ENCODE data around the gene SLC9A9. TPM values are rescaled to one million over a fixed set of nuclear protein-coding genes. Genes with fewer than 3 reads are reported as not detected.

SLC9A9 gene
- total RNA-seq, 3 donors from 2014 or later (not counting 1 experiment from before 2014, with no cell fraction given): 24.0 to 29.1 (median 27.2) TPM

DNA sequence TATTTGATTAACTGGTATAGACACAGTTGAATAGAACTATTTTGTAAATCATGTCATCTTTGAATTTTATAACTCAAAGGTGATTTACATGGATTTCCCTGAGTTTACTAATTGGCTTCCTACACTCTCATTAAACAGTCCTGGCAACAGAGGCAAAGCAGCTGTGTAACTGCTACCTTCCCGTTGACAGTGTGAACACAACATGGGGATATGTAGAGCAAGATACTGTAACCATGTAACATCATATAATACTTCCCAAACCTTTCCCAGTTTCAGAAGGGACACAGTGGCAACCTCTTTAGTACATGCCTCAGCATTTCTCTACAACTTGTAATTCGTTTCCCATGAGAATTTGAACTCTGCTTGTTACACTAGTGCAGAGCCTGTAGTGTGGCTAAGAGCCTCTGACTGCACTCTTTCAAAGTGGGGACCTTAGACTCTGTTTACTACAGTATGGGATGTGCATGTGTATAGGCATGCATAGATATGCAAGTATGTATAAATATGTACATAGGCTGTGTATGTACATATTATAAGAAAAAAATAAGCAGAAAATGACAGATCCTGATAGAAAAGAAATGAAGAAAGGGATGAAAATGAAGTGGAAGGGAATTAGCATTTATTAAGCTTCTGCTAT is 299.3 kb downstream of the SLC9A9 start:
- no peak overlapping the region for H3K4me3 ChIP-seq (ENCODE audit: low read length)
- DNase-seq (no peak), ATAC-seq (no peak)
- Mint-ChIP-seq H3K4me1 (no peaks in the 10 kb centered on the region), H3K4me3 (no peak overlapping the region), H3K27ac (no peak overlapping the region), H3K27me3 (ENCODE audit: low read depth in 2 of 2) (no peaks in the 10 kb centered on the region), H3K9me3 (no peaks in the 10 kb centered on the region), H3K36me3 (peaks cover 17% of the 10 kb centered on the region)
- TF ChIP-seq, protein P1, sequence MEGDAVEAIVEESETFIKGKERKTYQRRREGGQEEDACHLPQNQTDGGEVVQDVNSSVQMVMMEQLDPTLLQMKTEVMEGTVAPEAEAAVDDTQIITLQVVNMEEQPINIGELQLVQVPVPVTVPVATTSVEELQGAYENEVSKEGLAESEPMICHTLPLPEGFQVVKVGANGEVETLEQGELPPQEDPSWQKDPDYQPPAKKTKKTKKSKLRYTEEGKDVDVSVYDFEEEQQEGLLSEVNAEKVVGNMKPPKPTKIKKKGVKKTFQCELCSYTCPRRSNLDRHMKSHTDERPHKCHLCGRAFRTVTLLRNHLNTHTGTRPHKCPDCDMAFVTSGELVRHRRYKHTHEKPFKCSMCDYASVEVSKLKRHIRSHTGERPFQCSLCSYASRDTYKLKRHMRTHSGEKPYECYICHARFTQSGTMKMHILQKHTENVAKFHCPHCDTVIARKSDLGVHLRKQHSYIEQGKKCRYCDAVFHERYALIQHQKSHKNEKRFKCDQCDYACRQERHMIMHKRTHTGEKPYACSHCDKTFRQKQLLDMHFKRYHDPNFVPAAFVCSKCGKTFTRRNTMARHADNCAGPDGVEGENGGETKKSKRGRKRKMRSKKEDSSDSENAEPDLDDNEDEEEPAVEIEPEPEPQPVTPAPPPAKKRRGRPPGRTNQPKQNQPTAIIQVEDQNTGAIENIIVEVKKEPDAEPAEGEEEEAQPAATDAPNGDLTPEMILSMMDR (IDR thresholded peaks at IDR 0.05): no peak
- intact Hi-C loops (cut with micrococcal nuclease): no loop called here
- H3K36me3 ChIP-seq (ENCODE audit: control insufficient read depth, insufficient read depth, low read length): no peaks in the 10 kb centered on the region
- WGBS (ENCODE audit: insufficient coverage): 91% methylated on average over 2 of the region's 2 CpGs
- H3K9me3 ChIP-seq (ENCODE audit: control insufficient read depth, insufficient read depth, low read length): no peaks in the 10 kb centered on the region
- H3K27me3 ChIP-seq (ENCODE audit: control insufficient read depth, insufficient read depth, low read length): no peaks in the 10 kb centered on the region
- no peak overlapping the region for H3K27ac ChIP-seq (ENCODE audit: low read length)
- no peaks in the 10 kb centered on the region for H3K4me1 ChIP-seq (ENCODE audit: control insufficient read depth, insufficient read depth, low read length)

DNA sequence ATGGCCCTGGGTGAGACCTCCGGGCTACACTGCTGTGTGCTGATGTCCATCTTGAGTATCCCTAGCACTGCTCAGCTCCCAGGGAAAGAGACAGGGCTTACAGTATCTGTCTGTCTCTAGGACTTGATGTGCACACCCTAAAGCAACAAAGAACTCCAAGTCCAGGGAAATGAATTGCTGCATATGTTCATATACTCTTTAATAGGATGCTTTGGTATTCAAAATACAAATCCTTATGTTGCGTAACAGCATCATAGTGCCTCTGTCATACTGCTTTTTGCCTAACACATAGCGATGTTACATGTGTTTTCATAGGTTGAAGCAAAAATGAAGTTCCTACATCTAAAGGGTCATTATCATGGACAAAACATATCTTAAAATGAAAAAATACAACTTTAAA is 299.9 kb downstream of the SLC9A9 start:
- Mint-ChIP-seq H3K4me3 (no peak overlapping the region), H3K36me3 (peaks cover 17% of the 10 kb centered on the region), H3K27ac (no peak overlapping the region), H3K27me3 (ENCODE audit: low read depth in 2 of 2) (no peaks in the 10 kb centered on the region), H3K4me1 (no peaks in the 10 kb centered on the region), H3K9me3 (no peaks in the 10 kb centered on the region)
- DNase-seq: no peak
- WGBS (ENCODE audit: insufficient coverage): 97% methylated on average over 3 of the region's 3 CpGs
- TF ChIP-seq, protein P1 (IDR thresholded peaks at IDR 0.05): no peak
- H3K9me3 ChIP-seq (ENCODE audit: control insufficient read depth, insufficient read depth, low read length): no peaks in the 10 kb centered on the region
- no peak overlapping the region for H3K27ac ChIP-seq (ENCODE audit: low read length)
- no peak overlapping the region for H3K4me3 ChIP-seq (ENCODE audit: low read length)
- H3K36me3 ChIP-seq (ENCODE audit: control insufficient read depth, insufficient read depth, low read length): no peaks in the 10 kb centered on the region
- no peak for ATAC-seq
- H3K27me3 ChIP-seq (ENCODE audit: control insufficient read depth, insufficient read depth, low read length): no peaks in the 10 kb centered on the region
- H3K4me1 ChIP-seq (ENCODE audit: control insufficient read depth, insufficient read depth, low read length): no peaks in the 10 kb centered on the region
- intact Hi-C loops (cut with micrococcal nuclease): no loop called here

DNA sequence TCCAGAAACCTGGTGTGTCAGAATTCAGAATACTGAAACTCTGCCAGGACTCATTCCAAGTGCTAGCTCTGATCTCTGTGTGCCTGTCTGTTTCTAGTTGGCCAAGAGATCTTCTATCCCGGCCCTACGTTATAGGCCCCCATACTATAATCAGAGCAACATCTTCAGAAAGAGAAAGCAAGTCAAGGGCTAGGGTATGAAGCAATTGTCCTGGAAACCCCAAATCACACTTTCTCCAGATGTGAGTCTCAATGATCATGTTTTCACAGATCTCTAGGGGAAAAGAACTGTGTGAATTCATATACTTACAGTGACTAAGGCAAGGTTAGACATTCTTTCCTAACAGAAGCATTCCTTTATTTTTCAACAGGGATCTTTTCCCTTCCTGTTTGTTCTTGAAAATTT is 309.7 kb downstream of the SLC9A9 start:
- intact Hi-C loops (cut with micrococcal nuclease): no loop called here
- Histone ChIP-seq H3K27ac (ENCODE audit: low read length) (no peak overlapping the region), H3K9me3 (ENCODE audit: control insufficient read depth, insufficient read depth, low read length) (no peaks in the 10 kb centered on the region), H3K4me1 (ENCODE audit: control insufficient read depth, insufficient read depth, low read length) (no peaks in the 10 kb centered on the region), H3K4me3 (ENCODE audit: low read length) (no peak overlapping the region), H3K27me3 (ENCODE audit: control insufficient read depth, insufficient read depth, low read length) (no peaks in the 10 kb centered on the region), H3K36me3 (ENCODE audit: control insufficient read depth, insufficient read depth, low read length) (no peaks in the 10 kb centered on the region)
- Mint-ChIP-seq H3K27ac (no peak overlapping the region), H3K4me3 (no peak overlapping the region), H3K9me3 (no peaks in the 10 kb centered on the region), H3K4me1 (peaks cover 9 to 13% of the 10 kb centered on the region in 2 donors), H3K36me3 (no peaks in the 10 kb centered on the region), H3K27me3 (ENCODE audit: low read depth in 2 of 2) (no peaks in the 10 kb centered on the region)
- WGBS (ENCODE audit: insufficient coverage): 88% methylated on average over 2 of the region's 2 CpGs
- TF ChIP-seq, protein P1 (IDR thresholded peaks at IDR 0.05): no peak
- no peak for DNase-seq
- ATAC-seq: no peak

DNA sequence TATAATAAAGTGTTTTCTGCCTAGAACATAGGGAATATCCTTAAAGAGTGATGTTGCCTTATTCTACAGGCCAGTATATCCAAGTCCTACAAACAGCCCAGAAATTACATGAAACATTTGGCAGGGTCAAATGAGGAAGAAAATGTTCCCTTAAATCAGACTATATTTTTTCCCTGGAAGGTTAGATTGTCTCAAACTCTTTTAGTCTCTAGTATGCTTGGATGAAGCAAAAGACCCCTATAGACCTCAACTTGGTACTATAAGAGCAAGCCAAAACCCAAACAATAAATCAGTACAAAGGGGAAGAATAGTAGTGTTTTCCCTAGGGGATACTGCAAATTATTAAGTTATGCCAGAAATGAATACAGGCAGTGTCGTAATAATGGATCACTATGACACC is 310.2 kb downstream of the SLC9A9 start:
- Histone ChIP-seq H3K9me3 (ENCODE audit: control insufficient read depth, insufficient read depth, low read length) (no peaks in the 10 kb centered on the region), H3K4me3 (ENCODE audit: low read length) (no peak overlapping the region), H3K4me1 (ENCODE audit: control insufficient read depth, insufficient read depth, low read length) (no peaks in the 10 kb centered on the region), H3K27me3 (ENCODE audit: control insufficient read depth, insufficient read depth, low read length) (no peaks in the 10 kb centered on the region), H3K36me3 (ENCODE audit: control insufficient read depth, insufficient read depth, low read length) (no peaks in the 10 kb centered on the region), H3K27ac (ENCODE audit: low read length) (no peak overlapping the region)
- DNase-seq (no peak), ATAC-seq (no peak)
- Mint-ChIP-seq H3K27ac (no peak overlapping the region), H3K27me3 (ENCODE audit: low read depth in 2 of 2) (no peaks in the 10 kb centered on the region), H3K4me3 (no peak overlapping the region), H3K9me3 (no peaks in the 10 kb centered on the region), H3K4me1 (peaks cover 9 to 13% of the 10 kb centered on the region in 2 donors), H3K36me3 (no peaks in the 10 kb centered on the region)
- 92% methylated on average over 1 of the region's 1 CpG for WGBS (ENCODE audit: insufficient coverage)
- TF ChIP-seq, protein P1 (IDR thresholded peaks at IDR 0.05): no peak
- intact Hi-C loops (cut with micrococcal nuclease): no loop called here

Measured in natural killer cell (primary cell).